ENCODE measurements around the gene ALKBH2.
A peak's percentile ranks its signal among the peaks of the same experiment; 100 is the strongest.

The ALKBH2 gene

GRCh38 chr12:109074866-109075265 is 18.4 kb downstream of the ALKBH2 start:
- TF ChIP-seq CTCF (conservative IDR thresholded peaks at IDR 0.05; ENCODE audit: low read depth, low read length) = no peak
- H3K4me3 ChIP-seq (ENCODE audit: low read depth, low read length) = no peak overlapping the region
- DNase-seq (ENCODE audit: low read depth) = no peak

DNA sequence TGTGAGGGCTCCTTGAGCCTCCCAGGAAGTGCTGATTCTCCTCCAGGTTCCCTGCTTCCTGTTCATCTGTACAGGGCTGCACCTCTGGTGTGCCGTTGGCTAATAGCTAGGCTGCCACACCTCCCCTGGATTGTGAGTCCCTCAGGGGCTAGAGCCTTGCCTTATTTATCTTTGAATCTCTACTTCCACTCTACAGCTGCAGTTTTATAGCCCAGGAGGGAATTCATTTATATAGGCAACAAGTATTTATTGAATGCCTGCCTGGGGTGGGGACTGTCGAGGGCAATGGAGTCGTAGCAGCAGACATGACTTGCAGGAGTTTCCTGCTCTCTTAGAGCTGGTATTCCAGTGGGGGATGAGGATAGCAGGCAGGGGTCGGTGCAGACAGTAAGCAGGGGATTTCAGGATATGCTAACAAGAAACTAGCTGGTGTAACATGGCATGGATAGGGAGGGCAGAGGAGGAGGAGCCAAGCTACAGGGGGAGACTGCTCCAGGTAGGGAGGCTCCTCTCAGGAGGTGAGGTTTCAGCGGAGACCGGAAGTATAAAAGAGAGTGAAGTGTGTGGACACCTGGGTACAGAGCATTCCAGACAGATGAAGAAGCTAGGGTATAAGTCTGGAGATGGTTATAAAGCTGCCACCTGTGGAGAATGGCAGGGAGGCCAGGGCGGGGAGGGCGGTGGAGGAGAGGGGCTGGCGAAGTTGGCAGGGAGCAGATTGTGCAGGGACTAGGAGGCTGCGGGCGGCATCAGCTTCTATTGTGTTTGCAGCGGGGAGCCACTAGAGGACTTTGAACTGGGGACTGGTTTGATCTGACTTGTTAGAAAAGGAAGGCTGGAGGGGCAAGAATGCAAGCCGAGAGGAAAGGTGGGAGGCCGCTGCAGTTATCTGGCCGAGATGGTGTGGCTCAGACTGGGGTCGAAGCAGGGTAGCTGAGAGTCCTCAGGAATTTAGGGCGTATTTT is 23.7 kb downstream of the ALKBH2 start:
- no peak overlapping the region for H3K4me3 ChIP-seq (ENCODE audit: low read depth, low read length)
- TF ChIP-seq CTCF (conservative IDR thresholded peaks at IDR 0.05; ENCODE audit: low read depth, low read length) = no peak
- DNase-seq (ENCODE audit: low read depth) = no peak

DNA sequence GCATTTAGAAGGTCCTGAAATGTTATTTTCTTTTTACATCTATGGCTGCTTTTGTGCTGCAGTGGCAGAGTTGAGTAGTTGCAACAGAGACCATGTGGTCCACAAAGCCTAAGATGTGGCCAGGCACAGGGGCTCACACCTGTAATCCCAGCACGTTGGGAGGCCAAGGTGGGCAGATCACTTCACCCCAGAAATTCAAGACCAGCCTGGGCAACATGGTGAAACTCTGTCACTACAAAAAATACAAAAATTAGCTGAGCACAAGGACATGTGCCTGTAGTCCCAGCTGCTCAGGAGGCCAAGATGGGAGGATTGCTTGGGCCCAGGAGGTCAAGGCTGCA is 27.4 kb downstream of the ALKBH2 start:
- TF ChIP-seq CTCF (conservative IDR thresholded peaks at IDR 0.05; ENCODE audit: low read depth, low read length) = no peak
- no peak for DNase-seq (ENCODE audit: low read depth)
- no peak overlapping the region for H3K4me3 ChIP-seq (ENCODE audit: low read depth, low read length)

GRCh38 chr12:109065154-109065852 is 28.0 kb downstream of the ALKBH2 start:
- TF ChIP-seq CTCF (conservative IDR thresholded peaks at IDR 0.05; ENCODE audit: low read depth, low read length) = no peak
- peak; percentile 7 for DNase-seq (ENCODE audit: low read depth)
- no peak overlapping the region for H3K4me3 ChIP-seq (ENCODE audit: low read depth, low read length)

- no peak for DNase-seq (ENCODE audit: low read depth)
- no peak for TF ChIP-seq CTCF (conservative IDR thresholded peaks at IDR 0.05; ENCODE audit: low read depth, low read length)
- H3K4me3 ChIP-seq (ENCODE audit: low read depth, low read length) = no peak overlapping the region
Measured at GRCh38 chr12:109064143-109064542, 29.1 kb downstream of the ALKBH2 start.

DNA sequence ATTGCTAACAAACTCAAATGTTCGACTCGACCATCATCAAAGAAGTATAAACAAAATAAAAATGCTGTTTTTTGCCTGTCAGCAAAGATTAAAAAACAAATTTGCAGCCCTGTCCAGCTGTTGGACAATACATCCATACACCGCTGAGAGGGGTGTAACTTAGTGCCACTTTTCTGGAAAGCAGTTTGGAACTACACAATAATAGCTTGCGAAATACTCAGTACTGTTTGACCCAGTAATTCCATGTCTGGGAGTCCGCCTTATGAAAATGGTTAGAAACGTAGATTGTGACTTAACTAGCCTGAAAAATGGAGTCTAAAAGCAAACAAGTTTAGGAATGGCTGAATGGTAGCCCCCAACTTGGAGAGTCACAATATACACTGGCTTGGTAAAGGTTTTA is 34.5 kb downstream of the ALKBH2 start:
- DNase-seq (ENCODE audit: low read depth) = no peak
- no peak overlapping the region for H3K4me3 ChIP-seq (ENCODE audit: low read depth, low read length)
- TF ChIP-seq CTCF (conservative IDR thresholded peaks at IDR 0.05; ENCODE audit: low read depth, low read length) = no peak
